ENCODE data around the gene JSRP1.
A peak's percentile ranks its signal among the peaks of the same experiment; 100 is the strongest.

Gene JSRP1

DNA sequence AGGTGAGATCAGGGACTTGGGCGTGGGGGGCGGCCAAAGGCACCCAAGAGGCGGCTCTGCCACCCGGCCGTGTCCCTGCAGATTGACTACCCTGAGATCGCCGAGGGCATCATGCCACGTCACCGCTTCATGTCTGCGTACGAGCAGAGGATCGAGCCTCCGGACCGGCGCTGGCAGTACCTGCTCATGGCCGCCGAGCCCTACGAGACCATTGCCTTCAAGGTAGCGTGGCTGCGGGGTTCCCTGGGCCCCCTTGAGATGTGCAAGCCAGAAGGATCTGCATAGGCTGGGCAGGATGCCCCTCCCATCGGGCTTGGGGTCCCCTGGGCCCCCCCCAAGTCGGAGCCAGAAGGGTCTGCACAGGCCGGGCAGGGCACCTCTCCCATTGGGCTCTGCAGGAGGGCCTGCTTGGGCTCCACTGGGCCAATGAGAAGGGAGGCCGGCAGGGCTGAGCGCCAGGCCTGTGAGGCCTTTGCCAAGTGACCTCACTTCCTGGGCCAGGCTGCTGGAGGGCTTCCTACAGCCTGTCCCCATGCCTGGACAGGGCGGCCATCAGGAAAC is 9.3 kb downstream of the JSRP1 start:
- ATAC-seq: no peak

DNA sequence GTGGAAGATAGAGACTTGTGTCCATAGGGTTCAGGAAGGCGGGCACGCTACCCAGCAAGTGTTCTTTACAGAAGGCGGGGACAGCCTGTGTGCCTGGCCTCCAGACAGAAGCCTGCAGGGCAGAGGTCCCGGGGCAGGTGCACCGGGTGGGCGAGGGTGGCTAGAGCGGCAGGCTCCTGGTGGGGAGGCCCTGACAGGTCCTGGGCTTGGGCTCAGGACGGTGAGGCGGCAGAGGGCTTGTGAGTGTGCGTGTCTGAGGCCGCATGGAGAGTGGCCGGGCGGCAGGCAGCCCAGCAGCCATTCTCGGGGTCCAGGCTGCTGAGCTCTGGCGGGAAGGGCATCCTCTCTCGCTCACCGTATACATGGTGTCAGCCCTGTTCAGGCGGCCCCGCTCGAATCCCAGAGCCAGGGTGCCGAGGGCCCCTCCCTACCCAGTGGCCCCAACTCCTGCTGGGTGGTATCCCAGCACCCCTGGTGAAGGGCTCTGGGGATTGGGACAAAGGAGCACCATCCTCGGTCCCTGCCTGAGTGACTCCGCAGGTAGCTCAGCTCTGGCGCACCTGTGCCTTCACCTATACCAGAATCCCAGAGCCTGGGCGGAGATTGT is 10.1 kb downstream of the JSRP1 start:
- no peak for ATAC-seq

GRCh38 chr19:2245273-2245672 is 10.9 kb downstream of the JSRP1 start:
- ATAC-seq: no peak

DNA sequence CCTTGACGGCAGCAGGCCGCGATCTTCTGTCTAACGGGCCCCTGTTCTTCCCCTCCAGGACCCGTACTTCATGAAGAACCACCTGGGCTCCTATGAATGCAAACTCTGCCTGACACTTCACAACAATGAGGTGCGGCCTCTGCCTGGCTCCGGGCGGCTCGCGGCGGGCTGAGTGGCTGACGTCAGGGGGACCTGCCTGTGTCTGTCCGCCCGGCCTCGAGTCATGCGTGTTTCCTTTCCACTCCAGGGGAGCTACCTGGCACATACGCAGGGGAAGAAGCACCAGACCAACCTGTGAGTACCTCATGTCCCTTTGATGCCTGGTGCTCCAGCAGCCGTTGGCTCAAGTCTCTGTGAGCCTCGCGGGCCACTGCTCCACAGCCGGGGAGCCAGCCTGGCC is 11.7 kb downstream of the JSRP1 start:
- ATAC-seq: no peak

DNA sequence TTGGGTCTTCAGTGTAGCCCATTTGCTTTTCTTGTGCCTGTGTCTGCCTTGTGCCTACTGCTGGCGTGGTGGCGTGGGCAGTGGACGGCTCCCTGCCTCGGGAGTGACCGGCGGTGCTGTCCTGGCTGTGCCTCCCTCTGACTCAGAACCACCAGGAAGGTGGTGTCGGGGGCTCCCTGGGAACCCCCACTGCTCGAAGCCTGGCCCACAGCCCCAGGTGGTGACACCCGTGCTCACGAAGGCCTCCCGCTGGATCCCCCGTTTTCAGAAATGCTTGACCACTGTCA is 12.1 kb downstream of the JSRP1 start:
- no peak for ATAC-seq

DNA sequence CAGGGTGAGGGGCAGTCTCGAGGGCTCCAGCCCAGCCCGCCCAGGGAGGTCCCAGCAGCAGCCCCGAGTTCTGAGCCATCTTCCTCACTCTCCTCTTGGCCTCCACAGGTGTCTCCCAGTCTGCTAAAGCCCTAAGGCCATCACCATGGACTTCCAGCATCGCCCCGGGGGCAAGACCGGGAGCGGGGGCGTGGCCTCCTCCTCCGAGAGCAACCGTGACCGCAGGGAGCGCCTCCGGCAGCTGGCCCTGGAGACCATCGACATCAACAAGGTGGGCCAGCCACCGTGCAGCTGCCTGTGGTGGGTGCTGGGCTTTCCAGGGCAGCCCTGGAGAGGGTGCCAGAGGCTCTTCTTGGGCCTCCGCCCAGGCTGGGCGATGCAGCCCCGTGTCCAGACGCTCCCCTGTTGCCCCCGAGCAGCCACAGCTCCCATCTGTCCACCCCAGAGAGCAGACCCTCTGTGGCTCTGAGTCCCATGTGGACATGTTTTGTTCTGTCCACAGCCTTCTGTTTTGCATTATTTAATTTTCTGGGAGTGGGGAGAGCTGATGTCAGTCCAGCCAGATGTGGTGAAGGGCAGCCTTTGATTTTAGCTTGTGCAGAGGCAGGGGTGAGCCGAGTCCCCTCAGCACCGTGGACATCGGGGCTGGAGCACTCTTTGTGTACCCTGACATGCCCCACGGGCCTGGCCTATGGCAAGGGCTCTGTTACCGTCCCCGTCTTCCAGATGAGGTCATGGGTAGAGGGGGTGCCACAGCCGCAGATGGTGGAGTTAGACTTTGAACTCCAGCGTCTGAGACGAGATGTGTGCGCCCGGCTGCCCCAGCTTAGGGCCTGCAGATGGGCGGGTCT is 12.7 kb downstream of the JSRP1 start:
- no peak for ATAC-seq

DNA sequence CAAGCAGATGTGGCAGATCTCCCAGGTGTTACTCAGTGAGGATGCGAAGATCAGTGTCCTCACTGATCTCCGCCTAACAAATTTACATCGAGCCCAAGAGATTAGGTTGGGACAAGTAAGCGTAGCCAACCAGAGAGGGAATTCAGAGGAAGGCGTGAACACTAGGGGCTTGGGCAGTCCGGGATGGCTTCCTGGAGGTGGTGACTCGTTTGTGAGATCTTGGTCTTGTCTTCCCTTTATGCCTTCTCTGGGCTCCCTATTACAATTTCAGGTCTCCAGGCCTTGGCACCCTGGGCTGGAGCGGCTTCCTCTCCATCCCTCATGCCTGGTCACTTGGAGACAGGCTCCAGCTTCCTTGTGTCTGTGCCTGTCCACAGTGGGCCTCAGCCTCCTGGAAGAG is 13.4 kb downstream of the JSRP1 start:
- ATAC-seq: no peak

DNA sequence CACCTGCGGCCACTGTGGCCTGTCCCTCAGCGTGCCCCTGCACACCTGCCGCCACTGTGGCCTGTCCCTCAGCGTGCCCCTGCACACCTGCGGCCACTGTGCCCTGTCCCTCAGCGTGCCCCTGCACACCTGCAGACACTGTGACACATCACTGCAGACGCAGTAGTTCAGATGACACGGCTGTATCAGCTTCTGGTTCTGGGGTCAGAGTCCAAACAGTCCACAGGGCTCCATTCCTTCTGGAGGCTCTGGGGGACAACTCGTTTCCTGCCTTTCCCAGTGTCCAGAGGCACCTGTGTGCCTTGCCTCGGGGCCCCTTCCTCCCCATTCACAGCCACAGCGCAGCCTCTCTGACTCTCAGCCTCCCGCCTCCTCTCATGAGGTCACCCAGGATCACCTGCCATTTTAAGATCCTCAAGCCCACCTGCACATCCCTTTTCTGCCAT is 14.1 kb downstream of the JSRP1 start:
- no peak for ATAC-seq

- ATAC-seq: no peak
These were observed 15.1 kb downstream of the JSRP1 start for GRCh38 chr19:2240881-2241760.

- no peak for ATAC-seq
These were observed 16.1 kb downstream of the JSRP1 start for GRCh38 chr19:2239771-2240770.

GRCh38 chr19:2239173-2239572 is 17.0 kb downstream of the JSRP1 start:
- ATAC-seq: no peak

DNA sequence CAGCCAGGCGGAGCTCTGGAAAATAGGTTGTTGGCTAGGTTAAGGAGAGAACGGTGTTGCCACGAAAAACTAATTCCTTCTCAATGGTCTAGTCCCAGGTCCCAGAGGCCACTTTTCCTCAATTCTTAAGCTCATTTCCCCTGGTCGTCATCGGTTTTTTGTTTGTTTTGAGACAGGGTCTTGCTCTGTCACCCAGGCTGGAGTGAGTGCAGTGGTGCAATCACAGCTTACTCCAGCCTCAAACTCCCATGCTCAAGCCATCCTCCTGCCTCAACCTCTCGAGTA is 18.4 kb downstream of the JSRP1 start:
- ATAC-seq: no peak

DNA sequence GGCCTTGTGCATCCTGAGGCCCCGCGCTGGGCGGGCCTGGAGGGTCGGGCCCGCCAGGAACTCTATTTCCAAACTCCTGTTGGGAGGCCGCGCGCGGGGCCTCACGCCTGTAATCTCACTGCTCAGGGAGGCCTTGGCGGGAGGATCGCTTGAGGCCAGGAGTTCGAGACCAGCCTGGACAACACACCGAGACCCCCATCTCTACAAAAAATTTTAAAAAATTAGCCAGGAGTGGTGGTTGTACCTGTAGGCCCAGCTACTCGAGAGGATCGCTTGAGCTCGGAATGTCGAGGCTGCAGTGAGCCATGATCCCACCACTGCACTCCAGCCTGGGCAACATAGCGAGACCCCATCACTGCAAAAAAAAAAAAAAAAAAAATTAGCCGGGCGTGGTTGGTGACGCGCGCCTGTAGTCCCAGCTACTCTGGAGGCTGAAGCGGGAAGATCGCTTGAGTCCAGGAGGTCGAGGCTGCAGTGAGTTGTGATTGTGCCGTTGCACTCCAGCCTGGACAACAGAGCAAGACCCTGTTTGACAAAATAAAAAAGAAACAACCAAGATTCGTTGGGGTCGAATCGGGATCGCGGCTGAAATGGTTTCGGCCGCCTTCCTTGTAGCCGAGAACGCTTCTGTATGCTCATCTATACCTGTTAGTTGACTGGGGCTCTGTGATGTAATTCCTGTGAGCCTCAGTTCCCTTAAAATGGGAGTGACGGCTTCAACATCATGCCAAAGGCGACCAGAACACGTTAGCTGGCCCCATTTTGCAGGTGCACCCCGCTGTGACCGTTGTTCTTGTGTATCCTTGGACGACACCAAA is 19.0 kb downstream of the JSRP1 start:
- ATAC-seq: no peak

DNA sequence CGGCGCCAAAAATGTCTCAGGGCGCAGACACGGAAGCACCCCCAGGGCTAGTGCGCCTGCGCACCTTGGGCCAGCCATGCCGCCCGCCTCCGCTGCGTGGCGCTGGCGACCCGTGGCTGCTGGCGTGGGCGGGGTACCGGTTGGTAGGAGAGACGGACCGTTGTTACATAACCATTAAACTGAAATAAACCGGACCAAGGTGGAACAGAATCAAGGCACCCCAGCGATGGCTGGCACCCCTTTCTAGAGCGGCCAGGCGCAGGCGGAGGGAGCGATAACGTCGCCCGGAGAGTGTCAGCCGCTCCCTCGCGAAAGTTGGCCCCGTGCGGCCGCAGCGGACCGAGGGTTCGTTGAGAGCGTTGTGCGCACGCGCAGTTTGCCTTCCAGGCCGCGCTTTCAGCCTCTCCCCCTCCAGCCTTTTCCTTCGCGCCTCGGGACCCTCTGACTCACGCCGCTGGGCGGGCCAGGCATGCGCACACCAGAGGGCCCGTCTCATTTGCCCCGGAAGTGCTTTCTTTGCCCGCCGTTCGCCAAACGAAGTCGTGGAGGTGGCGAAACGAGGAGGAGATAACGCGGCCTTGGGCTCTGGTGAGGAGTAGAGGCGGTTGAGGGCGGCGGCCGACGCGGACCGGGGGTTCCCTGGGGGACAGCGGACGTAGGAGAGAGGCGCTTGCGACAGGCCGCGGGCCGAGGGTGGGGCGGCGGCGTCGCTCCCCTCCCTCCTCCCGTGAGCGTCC is 19.7 kb downstream of the JSRP1 start, which contains the start of the genes PLEKHJ1 and SF3A2:
PLEKHJ1 (minus strand) TSS at position 16 of the 737 bp plus-strand sequence. CDS start 81 bp downstream, outside the sequence.
SF3A2 (plus strand) TSS at position 511 of the 737 bp plus-strand sequence. CDS start 6,595 bp downstream, outside the sequence.
- ATAC-seq: peak; percentile 75 to 79

DNA sequence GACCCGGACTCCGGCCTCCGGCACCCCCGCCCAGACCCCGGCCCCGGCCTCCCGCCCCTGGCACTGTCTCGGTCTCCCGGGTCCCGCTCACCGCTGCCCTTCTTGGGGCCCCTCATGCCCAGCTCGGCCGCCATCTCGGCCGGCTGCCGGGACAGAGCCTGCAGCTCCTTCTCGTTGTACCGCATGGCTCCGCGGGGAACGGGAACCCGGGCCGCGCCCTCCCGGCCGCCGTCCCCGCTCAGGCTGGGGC is 20.2 kb downstream of the JSRP1 start:
- ATAC-seq: no peak

GRCh38 chr19:2235381-2236063 is 20.7 kb downstream of the JSRP1 start:
- ATAC-seq: peak; percentile 3

- no peak for ATAC-seq
These were observed 21.2 kb downstream of the JSRP1 start for GRCh38 chr19:2234996-2235380.

DNA sequence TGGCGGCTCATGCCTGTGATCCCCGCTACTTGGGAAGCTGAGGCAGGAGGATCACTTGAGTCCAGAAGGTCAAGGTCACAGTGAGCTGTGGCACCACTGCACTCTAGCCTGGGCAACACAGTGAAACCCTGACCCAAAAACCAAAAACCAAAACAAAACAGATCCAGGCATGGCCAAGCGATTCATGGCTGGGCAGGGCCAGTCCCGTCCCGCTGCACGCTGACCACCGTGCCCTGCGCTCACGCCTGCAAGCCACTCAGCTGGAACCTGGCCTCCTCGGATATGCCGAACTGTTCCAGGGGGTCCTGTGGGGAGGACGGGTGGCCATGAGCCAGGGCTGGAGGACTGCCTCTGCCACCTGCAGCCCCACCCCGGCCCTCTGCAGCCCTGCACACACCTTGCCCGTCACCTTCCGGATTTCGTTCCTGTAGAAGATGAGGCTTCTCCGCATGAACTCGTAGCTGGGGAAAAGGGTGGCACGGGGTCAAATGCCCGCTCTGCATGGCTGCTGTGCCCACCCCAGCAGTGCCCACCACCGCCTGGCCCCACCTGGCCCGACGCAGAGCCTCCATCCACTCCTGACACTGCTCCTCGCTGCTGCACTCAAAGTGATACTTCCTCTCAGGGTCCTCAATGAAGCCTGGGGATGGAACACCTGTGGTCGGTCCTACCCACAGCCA is 22.5 kb downstream of the JSRP1 start:
- no peak for ATAC-seq
